ENCODE results near the gene PZP. TPM values are rescaled to one million over a fixed set of nuclear protein-coding genes. Genes with fewer than 3 reads are reported as not detected.
"Not testable (repeated sequence)": the region's sequence is repeated elsewhere in the genome, so short reads cannot be mapped to it uniquely, and the experiment has no call there.

Gene PZP
- total and polyA plus RNA-seq, 2 donors from 2014 or later: 0.31 TPM; not detected in 1

DNA sequence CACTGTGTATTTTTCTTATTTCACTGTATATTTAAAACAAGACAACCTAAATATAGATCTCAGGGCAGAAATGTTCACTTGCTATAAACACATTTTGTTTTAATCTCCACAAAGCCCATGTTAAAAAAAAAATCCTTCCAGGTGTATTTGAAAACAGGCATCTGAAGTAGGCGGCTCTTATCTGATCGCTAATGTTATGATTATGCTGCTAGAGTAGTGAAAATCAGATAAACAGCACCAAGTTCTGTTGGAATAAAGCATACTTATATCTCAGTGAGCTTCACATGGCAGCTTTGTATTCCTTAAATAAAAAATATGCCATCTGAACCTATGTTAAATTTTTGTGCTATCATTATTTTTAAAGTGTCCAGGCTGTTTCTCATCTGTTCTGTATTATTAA is 47.6 kb upstream of the PZP start:
- TF ChIP-seq, protein P1, sequence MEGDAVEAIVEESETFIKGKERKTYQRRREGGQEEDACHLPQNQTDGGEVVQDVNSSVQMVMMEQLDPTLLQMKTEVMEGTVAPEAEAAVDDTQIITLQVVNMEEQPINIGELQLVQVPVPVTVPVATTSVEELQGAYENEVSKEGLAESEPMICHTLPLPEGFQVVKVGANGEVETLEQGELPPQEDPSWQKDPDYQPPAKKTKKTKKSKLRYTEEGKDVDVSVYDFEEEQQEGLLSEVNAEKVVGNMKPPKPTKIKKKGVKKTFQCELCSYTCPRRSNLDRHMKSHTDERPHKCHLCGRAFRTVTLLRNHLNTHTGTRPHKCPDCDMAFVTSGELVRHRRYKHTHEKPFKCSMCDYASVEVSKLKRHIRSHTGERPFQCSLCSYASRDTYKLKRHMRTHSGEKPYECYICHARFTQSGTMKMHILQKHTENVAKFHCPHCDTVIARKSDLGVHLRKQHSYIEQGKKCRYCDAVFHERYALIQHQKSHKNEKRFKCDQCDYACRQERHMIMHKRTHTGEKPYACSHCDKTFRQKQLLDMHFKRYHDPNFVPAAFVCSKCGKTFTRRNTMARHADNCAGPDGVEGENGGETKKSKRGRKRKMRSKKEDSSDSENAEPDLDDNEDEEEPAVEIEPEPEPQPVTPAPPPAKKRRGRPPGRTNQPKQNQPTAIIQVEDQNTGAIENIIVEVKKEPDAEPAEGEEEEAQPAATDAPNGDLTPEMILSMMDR (IDR thresholded peaks at IDR 0.05; ENCODE audit: borderline replicate concordance, extremely low read depth, insufficient read depth): no peak
- H3K27me3 ChIP-seq (ENCODE audit: control insufficient read depth, insufficient read depth, low read length): no peaks in the 10 kb centered on the region

DNA sequence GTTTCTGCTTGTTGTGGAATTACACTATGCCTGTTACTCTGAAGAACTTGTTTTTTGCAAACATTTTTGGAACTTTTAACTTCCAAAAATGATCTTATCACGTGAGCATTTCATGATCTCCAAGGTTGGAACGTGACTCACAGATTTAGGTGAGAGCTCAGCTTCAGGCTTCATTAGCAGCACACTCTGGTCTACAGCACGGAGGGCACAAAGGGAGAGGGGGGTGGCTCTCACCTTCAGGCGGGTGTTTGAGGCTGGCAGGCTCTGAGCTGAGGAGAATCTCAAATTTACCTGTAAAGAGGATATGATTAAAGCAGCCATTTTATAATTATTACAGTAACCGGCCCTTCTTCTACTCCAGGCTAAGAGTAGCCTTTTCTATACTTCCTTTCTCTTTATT is 45.3 kb upstream of the PZP start:
- intact Hi-C loops (cut with DNase I): no loop called here
- no peaks in the 10 kb centered on the region for H3K4me1 ChIP-seq (ENCODE audit: control insufficient read depth in 2 of 3, insufficient read depth in 2 of 3, low read depth in 1 of 3, low read length in 3 of 3)
- DNase-seq (no peak), FAIRE-seq (no peak)
- TF ChIP-seq, protein P1 (IDR thresholded peaks at IDR 0.05; ENCODE audit: borderline replicate concordance, extremely low read depth, insufficient read depth): no peak
- no peaks in the 10 kb centered on the region for H3K27me3 ChIP-seq (ENCODE audit: control insufficient read depth, insufficient read depth, low read length)
- H3K36me3 ChIP-seq (ENCODE audit: control insufficient read depth in 2 of 3, insufficient read depth in 3 of 3, low read length in 3 of 3): no peaks in the 10 kb centered on the region
- H3K9me3 ChIP-seq (ENCODE audit: control insufficient read depth in 2 of 3, insufficient read depth in 1 of 3, low read length in 3 of 3): no peaks in the 10 kb centered on the region
- no peak overlapping the region for H3K9ac ChIP-seq (ENCODE audit: low read length in 3 of 3)
- no peak overlapping the region for H3K27ac ChIP-seq (ENCODE audit: low read depth in 2 of 2, low read length in 2 of 2)
- no peak overlapping the region for H3K4me3 ChIP-seq (ENCODE audit: low read length in 3 of 3)

More for the DNA sequence above, 47.6 kb upstream of the PZP start:
- Histone ChIP-seq H3K4me1 (ENCODE audit: control insufficient read depth in 2 of 3, insufficient read depth in 2 of 3, low read depth in 1 of 3, low read length in 3 of 3) (no peaks in the 10 kb centered on the region), H3K27ac (ENCODE audit: low read depth in 2 of 2, low read length in 2 of 2) (no peak overlapping the region), H3K4me3 (ENCODE audit: low read length in 3 of 3) (no peak overlapping the region), H3K9ac (ENCODE audit: low read length in 3 of 3) (no peak overlapping the region), H3K36me3 (ENCODE audit: control insufficient read depth in 2 of 3, insufficient read depth in 3 of 3, low read length in 3 of 3) (no peaks in the 10 kb centered on the region), H3K9me3 (ENCODE audit: control insufficient read depth in 2 of 3, insufficient read depth in 1 of 3, low read length in 3 of 3) (no peaks in the 10 kb centered on the region)
- DNase-seq: no peak
- intact Hi-C loops (cut with DNase I): no loop called here
- no peak for FAIRE-seq

DNA sequence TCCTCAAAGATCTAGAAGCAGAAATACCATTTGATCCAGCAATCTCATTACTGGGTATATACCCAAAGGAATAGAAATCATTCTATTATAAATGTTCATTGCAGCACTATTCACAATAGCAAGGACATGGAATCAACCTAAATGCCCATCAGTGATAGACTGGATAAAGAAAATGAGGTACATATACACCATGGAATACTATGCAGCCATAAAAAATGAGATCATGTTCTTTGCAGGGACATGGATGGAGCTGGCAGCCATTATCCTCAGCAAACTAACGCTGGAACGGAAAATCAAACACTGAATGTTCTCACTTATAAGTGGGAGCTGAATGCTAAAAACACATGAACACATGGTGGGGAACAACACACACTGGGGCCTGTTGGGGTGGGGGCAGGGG is 44.6 kb upstream of the PZP start:
- FAIRE-seq; intact Hi-C loops (cut with DNase I): not testable (repeated sequence)

DNA sequence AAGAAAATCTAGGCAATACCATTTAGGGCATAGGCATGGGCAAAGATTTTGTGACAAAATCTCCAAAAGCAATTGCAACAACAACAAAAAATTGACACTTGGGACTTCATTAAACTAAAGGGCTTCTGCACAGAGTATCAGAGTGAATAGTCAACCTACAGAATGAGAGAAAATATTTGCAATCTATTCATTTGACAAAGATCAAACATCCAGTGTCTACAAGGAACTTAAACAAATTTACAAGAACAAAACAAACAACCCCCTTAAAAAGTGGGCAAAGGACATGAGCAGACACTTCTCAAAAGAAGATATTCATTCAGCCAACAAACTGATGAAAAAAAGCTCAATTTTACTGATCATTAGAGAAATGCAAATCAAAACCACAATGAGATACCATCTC is 44.1 kb upstream of the PZP start:
- Histone ChIP-seq H3K36me3 (ENCODE audit: control insufficient read depth in 2 of 3, insufficient read depth in 3 of 3, low read length in 3 of 3) (no peaks in the 10 kb centered on the region), H3K9me3 (ENCODE audit: control insufficient read depth in 2 of 3, insufficient read depth in 1 of 3, low read length in 3 of 3) (no peaks in the 10 kb centered on the region), H3K27me3 (ENCODE audit: control insufficient read depth, insufficient read depth, low read length) (no peaks in the 10 kb centered on the region), H3K4me1 (ENCODE audit: control insufficient read depth in 2 of 3, insufficient read depth in 2 of 3, low read depth in 1 of 3, low read length in 3 of 3) (no peaks in the 10 kb centered on the region), H3K4me3 (ENCODE audit: low read length in 3 of 3) (no peak overlapping the region), H3K27ac (ENCODE audit: low read depth in 2 of 2, low read length in 2 of 2) (no peak overlapping the region), H3K9ac (ENCODE audit: low read length in 3 of 3) (no peak overlapping the region)
- FAIRE-seq (no peak), DNase-seq (no peak)
- intact Hi-C loops (cut with DNase I): no loop called here
- TF ChIP-seq, protein P1 (IDR thresholded peaks at IDR 0.05; ENCODE audit: borderline replicate concordance, extremely low read depth, insufficient read depth): no peak

More for the DNA sequence above, 44.6 kb upstream of the PZP start:
- not testable (repeated sequence) for DNase-seq; H3K9me3 ChIP-seq (ENCODE audit: control insufficient read depth in 2 of 3, insufficient read depth in 1 of 3, low read length in 3 of 3); H3K4me3 ChIP-seq (ENCODE audit: low read length in 3 of 3); H3K27ac ChIP-seq (ENCODE audit: low read depth in 2 of 2, low read length in 2 of 2); H3K27me3 ChIP-seq (ENCODE audit: control insufficient read depth, insufficient read depth, low read length); H3K9ac ChIP-seq (ENCODE audit: low read length in 3 of 3); H3K36me3 ChIP-seq (ENCODE audit: control insufficient read depth in 2 of 3, insufficient read depth in 3 of 3, low read length in 3 of 3); H3K4me1 ChIP-seq (ENCODE audit: control insufficient read depth in 2 of 3, insufficient read depth in 2 of 3, low read depth in 1 of 3, low read length in 3 of 3)

Data from kidney (tissue), 14 donors.